Endothelial cell of umbilical vein (primary cell): ENCODE measurements around the gene EDAR. TPM values are rescaled to one million over a fixed set of nuclear protein-coding genes. Genes with fewer than 3 reads are reported as not detected.

Experiments used
- BruUV-seq: library from RNA; stranded (reverse); fragments of 400-500 nt; replicated peaks from 2 replicates; lab custom pipeline; 2021; lab: Mats Ljungman, UMichigan
- CTCF ChIA-PET: fragments of 300-600, 350-600 bp; sonication (Branson Sonifier 250); formaldehyde crosslinking; loops from one replicate; lab custom pipeline; 2021; ENCODE audit warnings: antibody characterized with exemption, inconsistent platforms; lab: Charles Lee
- POLR2A ChIA-PET: fragments of 300-600, 350-600 bp; sonication (Branson Sonifier 250); formaldehyde crosslinking; loops from one replicate; lab custom pipeline; 2021; ENCODE audit warnings: antibody characterized with exemption, inconsistent platforms; lab: Charles Lee
- DNase-seq: peaks from one replicate; pipeline ENCODE4 v3.0.0-alpha.2; 2011; ENCODE audit warnings: low read depth, low spot score
- FAIRE-seq: peaks from 2 replicates; lab custom pipeline; 2011; peaks lifted over from hg19 to GRCh38; lab: Jason Lieb, UNC
- H2AFZ ChIP-seq: 2 replicates; pipeline ENCODE4 v1.6.0; 2012; ENCODE audit warnings: low read depth, low read length, control low read depth, inconsistent platforms
- H3K27ac ChIP-seq: 2 replicates; pipeline ENCODE4 v1.5.1; 2011; ENCODE audit warnings: low read depth, mild to moderate bottlenecking, control low read depth, low read length, moderate library complexity; ENCODE audit not compliant: insufficient read depth
- H3K27me3 ChIP-seq, 2 experiments: 2 replicates each; pipeline versions ENCODE4 v1.6.0 to v1.6.1; 2011; ENCODE audit warnings: low read length in 2 of 2, mixed read lengths in 1 of 2; ENCODE audit not compliant: control insufficient read depth in 2 of 2, insufficient read depth in 2 of 2
- H3K36me3 ChIP-seq, 2 experiments: 2 replicates in 1 of 2; 3 replicates in 1 of 2; pipeline ENCODE4 v1.5.1; 2011; ENCODE audit warnings: low read length in 2 of 2, mild to moderate bottlenecking in 1 of 2, moderate library complexity in 1 of 2; ENCODE audit not compliant: control insufficient read depth in 2 of 2, insufficient read depth in 2 of 2; ENCODE audit errors: extremely low read depth in 1 of 2
- H3K4me1 ChIP-seq: 3 replicates; pipeline ENCODE4 v1.5.1; 2011; ENCODE audit warnings: mild to moderate bottlenecking, low read length; ENCODE audit not compliant: control insufficient read depth, insufficient read depth; ENCODE audit errors: extremely low read depth
- H3K4me2 ChIP-seq: 2 replicates; pipeline ENCODE4 v1.6.1; 2011; ENCODE audit warnings: low read length, control low read depth, mixed read lengths; ENCODE audit not compliant: insufficient read depth
- H3K4me3 ChIP-seq, 3 experiments: fragments of 200-600 bp in 1 of 3; sonication (generic), shearing (Covaris generic) in 1 of 3; replicated peaks in 1 of 3; 2 replicates each; pipeline ENCODE4 v1.5.1; 2011 to 2016; ENCODE audit warnings: control low read depth in 3 of 3, low read length in 3 of 3, mild to moderate bottlenecking in 2 of 3, inconsistent platforms in 1 of 3, low read depth in 1 of 3, moderate library complexity in 1 of 3; ENCODE audit not compliant: insufficient read depth in 1 of 3
- H3K79me2 ChIP-seq: 2 replicates; pipeline ENCODE4 v1.6.0; 2012; ENCODE audit warnings: low read length, inconsistent platforms; ENCODE audit not compliant: control insufficient read depth, insufficient read depth
- H3K9ac ChIP-seq: replicated peaks from 2 replicates; pipeline ENCODE3; 2011; ENCODE audit warnings: low read length, control low read depth; ENCODE audit not compliant: insufficient read depth; ENCODE audit errors: extremely low read depth
- H3K9me1 ChIP-seq: replicated peaks from 3 replicates; pipeline ENCODE4 v1.6.0; 2011; ENCODE audit warnings: mild to moderate bottlenecking, low read length; ENCODE audit not compliant: control insufficient read depth, insufficient read depth; ENCODE audit errors: extremely low read depth
- H3K9me3 ChIP-seq: replicated peaks from 2 replicates; pipeline ENCODE4 v1.5.1; 2012; ENCODE audit warnings: low read length, inconsistent platforms; ENCODE audit not compliant: control insufficient read depth, insufficient read depth
- H4K20me1 ChIP-seq: replicated peaks from 2 replicates; pipeline ENCODE3; 2011; ENCODE audit warnings: mild to moderate bottlenecking, low read length; ENCODE audit not compliant: control insufficient read depth, insufficient read depth; ENCODE audit errors: extremely low read depth
- EZH2 ChIP-seq: IDR thresholded peaks from 2 replicates; pipeline ENCODE4 v1.6.1; 2012; ENCODE audit warnings: borderline replicate concordance, low read depth, mild to moderate bottlenecking, moderate library complexity, low read length, inconsistent platforms; ENCODE audit not compliant: severe bottlenecking
- GATA2 ChIP-seq: IDR thresholded peaks from 2 replicates; pipeline ENCODE4 v1.7.0; 2011; ENCODE audit warnings: low read depth, mild to moderate bottlenecking, moderate library complexity, mixed read lengths, low read length; ENCODE audit not compliant: insufficient read length, insufficient read depth
- MAX ChIP-seq: IDR thresholded peaks from 2 replicates; pipeline ENCODE4 v1.6.1; 2011; ENCODE audit not compliant: insufficient read depth, insufficient read length
- MYC ChIP-seq: IDR thresholded peaks from one replicate; pipeline ENCODE4 v1.6.1; 2011; ENCODE audit warnings: mild to moderate bottlenecking, low read depth, low read length
- POLR2AphosphoS5 ChIP-seq: IDR thresholded peaks from 2 replicates; pipeline ENCODE4 v1.6.1; 2012; ENCODE audit warnings: low read depth, mild to moderate bottlenecking, control low read depth, low read length, moderate library complexity; ENCODE audit not compliant: insufficient read depth
- dilution Hi-C: fragments of 300-500 bp; cut with MboI; formaldehyde crosslinking; loops from one replicate; pipeline ENCODE4 v1.15.0; 2019; ENCODE audit warnings: low sequenced_read_pairs; ENCODE audit not compliant: extremely low pct_ligation_motif_present
- intact Hi-C: fragments of 100-400 bp; cut with micrococcal nuclease; formaldehyde crosslinking; loops from one replicate; pipeline ENCODE4 v1.10.0; 2022
- polyA plus RNA-seq, 4 experiments: library from polyadenylated mRNA; depleted of rRNA in 3 of 4; stranded (reverse) in 3 of 4; unstranded in 1 of 4; fragments of >200 nt; gene quantifications; 2 replicates each; pipeline versions ENCODE4 v1.2.1 to v1.2.3, GENCODE V29; 2011 to 2012; ENCODE audit warnings: missing spikeins in 1 of 4
- total RNA-seq: library from RNA; stranded (reverse); gene quantifications from 2 replicates; pipeline ENCODE4 v1.2.3, GENCODE V29; 2021

The EDAR gene
- total and polyA plus RNA-seq, 2 donors (not counting 3 experiments of a cell fraction or from before 2014, with no cell fraction given), result not detected

- ChIA-PET CTCF (no interaction called here), POLR2A (no interaction called here)
- H3K79me2 ChIP-seq, result no peaks in the 10 kb centered on the region
- H3K4me2 ChIP-seq, result no peak overlapping the region
- no peak overlapping the region for H2AFZ ChIP-seq
- no peaks in the 10 kb centered on the region for H3K27me3 ChIP-seq
- H3K9me3 ChIP-seq, result no peaks in the 10 kb centered on the region
- DNase-seq (no peak), FAIRE-seq (no peak)
- TF ChIP-seq MYC, result no peak
- BruUV-seq, result no TSS peak
- dilution Hi-C loops (no loop called here), intact Hi-C loops (no loop called here)
- H3K4me3 ChIP-seq, result no peak overlapping the region
- no peak overlapping the region for H3K27ac ChIP-seq
- H3K9ac ChIP-seq, result no peak overlapping the region
- H3K36me3 ChIP-seq, result no peaks in the 10 kb centered on the region
- H3K4me1 ChIP-seq, result no peaks in the 10 kb centered on the region
- H3K9me1 ChIP-seq, result no peaks in the 10 kb centered on the region
- no peaks in the 10 kb centered on the region for H4K20me1 ChIP-seq
Observed at GRCh38 chr2:108942231-108942825, 46.7 kb downstream of the EDAR start.

GRCh38 chr2:108941767-108942166, 47.3 kb downstream of the EDAR start:
- H4K20me1 ChIP-seq, result no peaks in the 10 kb centered on the region
- intact Hi-C loops, result no loop called here
- H2AFZ ChIP-seq, result no peak overlapping the region
- no peaks in the 10 kb centered on the region for H3K9me1 ChIP-seq
- no peak for TF ChIP-seq MAX
- TF ChIP-seq GATA2, result no peak
- no peak for TF ChIP-seq EZH2
- TF ChIP-seq POLR2AphosphoS5, result no peak
- dilution Hi-C loops, result no loop called here
- ChIA-PET POLR2A (no interaction called here), CTCF (no interaction called here)
- no peak overlapping the region for H3K27ac ChIP-seq
- FAIRE-seq (no peak), DNase-seq (no peak)
- H3K27me3 ChIP-seq, result no peaks in the 10 kb centered on the region
- no peak overlapping the region for H3K4me2 ChIP-seq
- H3K4me3 ChIP-seq, result no peak overlapping the region
- H3K4me1 ChIP-seq, result no peaks in the 10 kb centered on the region
- BruUV-seq, result no TSS peak
- no peaks in the 10 kb centered on the region for H3K36me3 ChIP-seq
- H3K79me2 ChIP-seq, result no peaks in the 10 kb centered on the region
- H3K9ac ChIP-seq, result no peak overlapping the region
- H3K9me3 ChIP-seq, result no peaks in the 10 kb centered on the region
